ENCODE measurements around the gene SLC8A1. TPM values are rescaled to one million over a fixed set of nuclear protein-coding genes. Genes with fewer than 3 reads are reported as not detected.

SLC8A1 gene
- polyA plus RNA-seq, 3 donors: 16.9 to 18.2 (median 18.0) TPM

- Mint-ChIP-seq H3K27me3 (ENCODE audit: low read depth in 3 of 3) (peaks cover 0 to 3% (median 3%) of the 10 kb centered on the region in 3 donors), H3K4me3 (no peak overlapping the region), H3K4me1 (no peaks in the 10 kb centered on the region), H3K27ac (no peak overlapping the region), H3K9me3 (peaks cover 8 to 25% (median 12%) of the 10 kb centered on the region in 7 donors), H3K36me3 (no peaks in the 10 kb centered on the region)
- no peak for TF ChIP-seq CTCF (IDR thresholded peaks at IDR 0.05)
- no peak for DNase-seq
- Histone ChIP-seq H3K4me3 (replicated peaks in 1 of 3; ENCODE audit: low read depth in 2 of 3, low read length in 3 of 3) (no peak overlapping the region), H3K9ac (ENCODE audit: insufficient read depth, low read length, poor library complexity, severe bottlenecking) (no peak overlapping the region), H2AFZ (ENCODE audit: insufficient read depth, low read depth, low read length, poor library complexity, severe bottlenecking) (no peak overlapping the region), H3K79me2 (ENCODE audit: insufficient read depth, low read length) (no peaks in the 10 kb centered on the region), H3K4me2 (replicated peaks; ENCODE audit: extremely low read depth, low read length, poor library complexity, severe bottlenecking) (no peak overlapping the region), H4K20me1 (ENCODE audit: insufficient read depth, low read length) (no peaks in the 10 kb centered on the region), H3K27ac (ENCODE audit: low read depth in 1 of 2, low read length in 2 of 2) (no peak overlapping the region), H3K4me1 (ENCODE audit: control insufficient read depth in 1 of 2, insufficient read depth in 2 of 2, low read length in 2 of 2) (no peaks in the 10 kb centered on the region), H3K36me3 (replicated peaks in 1 of 2; ENCODE audit: control insufficient read depth in 1 of 2, insufficient read depth in 2 of 2, low read length in 2 of 2) (no peaks in the 10 kb centered on the region), H3K9me3 (replicated peaks in 1 of 2; ENCODE audit: control insufficient read depth in 1 of 2, insufficient read depth in 1 of 2, low read length in 2 of 2) (peaks cover 0 to 6% of the 10 kb centered on the region in 2 donors), H3K27me3 (ENCODE audit: control insufficient read depth in 2 of 2, insufficient read depth in 2 of 2, low read length in 2 of 2) (no peaks in the 10 kb centered on the region)
- intact Hi-C loops (cut with micrococcal nuclease): no loop called here
- WGBS (ENCODE audit: insufficient coverage): 97% methylated on average over 6 of the region's 12 CpGs
These were observed 379.3 kb downstream of the SLC8A1 start for GRCh38 chr2:40072442-40073232.

- H3K27ac Mint-ChIP-seq: no peak overlapping the region
- Histone ChIP-seq H2AFZ (ENCODE audit: insufficient read depth, low read depth, low read length, poor library complexity, severe bottlenecking) (no peak overlapping the region), H3K79me2 (ENCODE audit: insufficient read depth, low read length) (no peaks in the 10 kb centered on the region), H3K4me2 (replicated peaks; ENCODE audit: extremely low read depth, low read length, poor library complexity, severe bottlenecking) (no peak overlapping the region), H4K20me1 (ENCODE audit: insufficient read depth, low read length) (no peaks in the 10 kb centered on the region), H3K4me1 (ENCODE audit: control insufficient read depth in 1 of 2, insufficient read depth in 2 of 2, low read length in 2 of 2) (no peaks in the 10 kb centered on the region), H3K27me3 (ENCODE audit: control insufficient read depth in 2 of 2, insufficient read depth in 2 of 2, low read length in 2 of 2) (no peaks in the 10 kb centered on the region), H3K36me3 (replicated peaks in 1 of 2; ENCODE audit: control insufficient read depth in 1 of 2, insufficient read depth in 2 of 2, low read length in 2 of 2) (no peaks in the 10 kb centered on the region), H3K9ac (ENCODE audit: insufficient read depth, low read length, poor library complexity, severe bottlenecking) (no peak overlapping the region), H3K27ac (ENCODE audit: low read depth in 1 of 2, low read length in 2 of 2) (no peak overlapping the region), H3K4me3 (replicated peaks in 1 of 3; ENCODE audit: low read depth in 2 of 3, low read length in 3 of 3) (no peak overlapping the region), H3K9me3 (replicated peaks in 1 of 2; ENCODE audit: control insufficient read depth in 1 of 2, insufficient read depth in 1 of 2, low read length in 2 of 2) (peaks cover 10 to 12% of the 10 kb centered on the region in 2 donors)
- peaks cover 0 to 3% of the 10 kb centered on the region in 2 donors for H3K36me3 Mint-ChIP-seq
- no peaks in the 10 kb centered on the region for H3K27me3 Mint-ChIP-seq (ENCODE audit: low read depth in 3 of 3)
- no peak for TF ChIP-seq CTCF (IDR thresholded peaks at IDR 0.05)
- no peak overlapping the region for H3K4me3 Mint-ChIP-seq
- DNase-seq: no peak
- WGBS (ENCODE audit: insufficient coverage): 100% methylated on average over 1 of the region's 1 CpG
- intact Hi-C loops (cut with micrococcal nuclease): no loop called here
- peaks cover 6 to 32% (median 20%) of the 10 kb centered on the region in 7 donors for H3K9me3 Mint-ChIP-seq
- H3K4me1 Mint-ChIP-seq: no peaks in the 10 kb centered on the region
These were observed 389.5 kb downstream of the SLC8A1 start for GRCh38 chr2:40062381-40062780.

Measured in CD14-positive monocyte (primary cell).